HUES64 (cell line): ENCODE results near the gene ADAMTS14.

Experiments
- H3K27ac ChIP-seq: 2 replicates; pipeline ENCODE4 v1.7.0; 2013; ENCODE audit warnings: low read depth, low read length, inconsistent platforms
- H3K27me3 ChIP-seq: 2 replicates; pipeline ENCODE4 v1.6.1; 2013; ENCODE audit warnings: mild to moderate bottlenecking, low read length; ENCODE audit not compliant: insufficient read depth
- H3K36me3 ChIP-seq: 2 replicates; pipeline ENCODE4 v1.6.1; 2013; ENCODE audit warnings: mild to moderate bottlenecking, low read length; ENCODE audit not compliant: insufficient read depth
- H3K4me1 ChIP-seq: 2 replicates; pipeline ENCODE4 v1.6.1; 2013; ENCODE audit warnings: mild to moderate bottlenecking, low read length, moderate library complexity; ENCODE audit not compliant: insufficient read depth
- H3K4me3 ChIP-seq: 2 replicates; pipeline ENCODE4 v1.5.1; 2013; ENCODE audit warnings: mild to moderate bottlenecking, low read length, moderate library complexity
- H3K9ac ChIP-seq: 2 replicates; pipeline ENCODE4 v1.6.1; 2013; ENCODE audit warnings: mild to moderate bottlenecking, low read depth, low read length
- H3K9me3 ChIP-seq: 2 replicates; pipeline ENCODE4 v1.6.1; 2013; ENCODE audit warnings: low read depth, low read length; ENCODE audit not compliant: insufficient read depth
- WGBS: fragments of 150-250, 120-280 bp; methylation state at CpG from one replicate; pipeline ENCODE4 v1.1.7; 2013; ENCODE audit warnings: missing lambda C conversion rate; 5-methylcytosine and 5-hydroxymethylcytosine counted together

ADAMTS14 gene

DNA sequence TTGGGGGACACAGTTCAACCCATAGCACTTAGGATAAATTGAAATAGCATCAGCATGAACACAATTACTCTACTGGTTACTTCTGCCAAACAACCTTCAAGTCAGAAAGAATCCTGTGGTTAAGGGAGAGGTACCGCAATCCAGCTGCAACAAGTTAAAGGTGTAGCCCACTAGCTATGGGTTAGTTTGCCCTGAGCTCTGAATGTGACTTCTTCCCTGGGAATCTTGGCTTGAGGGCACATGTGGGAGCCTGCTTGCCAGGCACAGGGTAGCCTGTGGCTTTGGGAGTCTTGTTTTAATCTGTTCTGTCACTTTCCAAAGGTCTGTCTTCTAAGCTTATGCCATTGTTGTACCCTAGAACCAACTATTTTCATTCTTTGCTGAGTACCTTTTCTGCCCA lies 134.5 kb downstream of the ADAMTS14 start:
- no peak overlapping the region for H3K27ac ChIP-seq
- H3K9me3 ChIP-seq, result no peaks in the 10 kb centered on the region
- H3K36me3 ChIP-seq, result no peaks in the 10 kb centered on the region
- 85% methylated on average over 1 of the region's 1 CpG for WGBS
- no peaks in the 10 kb centered on the region for H3K27me3 ChIP-seq
- no peak overlapping the region for H3K4me3 ChIP-seq
- H3K9ac ChIP-seq, result no peak overlapping the region
- peaks cover 5% of the 10 kb centered on the region; the same call in 1 of the 2 replicates for H3K4me1 ChIP-seq

DNA sequence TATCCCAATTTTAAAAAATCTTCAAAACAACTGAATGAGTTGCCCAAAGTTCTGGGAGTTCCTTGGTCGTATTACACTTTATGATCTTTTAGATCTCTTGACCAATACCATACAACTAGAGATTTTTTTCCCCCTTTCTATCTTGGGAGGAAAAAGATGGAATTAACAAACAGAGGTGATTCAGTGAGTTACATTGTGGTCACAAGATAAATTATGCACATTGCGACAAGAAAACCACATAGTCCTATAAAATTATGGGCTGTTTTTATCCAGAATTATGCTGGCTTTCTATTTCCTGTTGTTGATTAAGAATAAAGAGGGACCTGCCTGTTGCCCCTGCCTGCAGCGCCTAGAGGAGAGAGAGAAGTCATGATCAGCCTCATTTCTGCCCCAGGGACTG lies 135.2 kb downstream of the ADAMTS14 start:
- no peak overlapping the region for H3K27ac ChIP-seq

GRCh38 chr10:70809011-70809611 lies 136.8 kb downstream of the ADAMTS14 start:
- no peaks in the 10 kb centered on the region for H3K36me3 ChIP-seq
- H3K9ac ChIP-seq, result no peak overlapping the region
- 70% methylated on average over 6 of the region's 6 CpGs for WGBS
- no peak overlapping the region for H3K4me3 ChIP-seq
- H3K27me3 ChIP-seq, result no peaks in the 10 kb centered on the region
- H3K27ac ChIP-seq, result no peak overlapping the region
- no peaks in the 10 kb centered on the region for H3K9me3 ChIP-seq
- peaks cover 5% of the 10 kb centered on the region; the same call in 1 of the 2 replicates for H3K4me1 ChIP-seq

More for the DNA sequence above, 135.2 kb downstream of the ADAMTS14 start:
- WGBS, result 93% methylated on average over 3 of the region's 3 CpGs
- H3K9me3 ChIP-seq, result no peaks in the 10 kb centered on the region
- H3K4me1 ChIP-seq, result peaks cover 5% of the 10 kb centered on the region; the same call in 1 of the 2 replicates
- no peaks in the 10 kb centered on the region for H3K36me3 ChIP-seq
- H3K9ac ChIP-seq, result no peak overlapping the region
- no peak overlapping the region for H3K4me3 ChIP-seq
- no peaks in the 10 kb centered on the region for H3K27me3 ChIP-seq

- Histone ChIP-seq H3K27ac (no peak overlapping the region), H3K4me1 (peaks cover 5% of the 10 kb centered on the region; the same call in 1 of the 2 replicates), H3K36me3 (no peaks in the 10 kb centered on the region), H3K9me3 (no peaks in the 10 kb centered on the region), H3K4me3 (no peak overlapping the region), H3K9ac (no peak overlapping the region), H3K27me3 (no peaks in the 10 kb centered on the region)
- 90% methylated on average over 2 of the region's 2 CpGs for WGBS
Measured at GRCh38 chr10:70809726-70810125, 137.4 kb downstream of the ADAMTS14 start.

DNA sequence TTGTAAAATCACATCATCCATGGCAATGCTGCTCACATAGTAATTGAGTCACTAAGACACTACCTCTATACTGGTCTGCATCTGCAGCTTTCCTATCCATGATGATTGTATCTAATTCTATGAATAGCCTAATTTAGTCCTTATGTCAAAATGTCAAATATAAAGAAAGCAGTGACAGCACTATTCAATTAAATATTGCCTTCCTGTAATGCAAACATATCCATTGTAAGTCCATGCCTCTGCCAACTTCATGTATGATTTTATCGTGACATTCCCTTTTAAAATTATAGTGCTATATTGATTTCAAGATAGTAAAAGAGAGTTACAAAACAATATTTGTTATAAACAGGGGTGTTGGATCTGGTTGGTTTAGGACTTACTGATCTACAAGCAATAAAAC lies 138.7 kb downstream of the ADAMTS14 start:
- no peaks in the 10 kb centered on the region for H3K27me3 ChIP-seq
- H3K4me3 ChIP-seq, result no peak overlapping the region
- no peak overlapping the region for H3K9ac ChIP-seq
- peaks cover 5% of the 10 kb centered on the region; the same call in 1 of the 2 replicates for H3K4me1 ChIP-seq
- H3K36me3 ChIP-seq, result no peaks in the 10 kb centered on the region
- no peaks in the 10 kb centered on the region for H3K9me3 ChIP-seq
- WGBS, result 20% methylated on average over 1 of the region's 1 CpG
- no peak overlapping the region for H3K27ac ChIP-seq

- no peak overlapping the region for H3K4me3 ChIP-seq
- peaks cover 5% of the 10 kb centered on the region; the same call in 1 of the 2 replicates for H3K4me1 ChIP-seq
- WGBS, result 87% methylated on average over 3 of the region's 3 CpGs
- no peak overlapping the region for H3K9ac ChIP-seq
- H3K27me3 ChIP-seq, result no peaks in the 10 kb centered on the region
- no peaks in the 10 kb centered on the region for H3K36me3 ChIP-seq
- no peak overlapping the region for H3K27ac ChIP-seq
- H3K9me3 ChIP-seq, result no peaks in the 10 kb centered on the region
Measured at GRCh38 chr10:70811881-70812280, 139.6 kb downstream of the ADAMTS14 start.
